ENCODE data around the gene PAX8. TPM values are rescaled to one million over a fixed set of nuclear protein-coding genes. Genes with fewer than 3 reads are reported as not detected.
"Not testable (repeated sequence)": the region's sequence is repeated elsewhere in the genome, so short reads cannot be mapped to it uniquely, and the experiment has no call there.

PAX8 gene
- total RNA-seq, 2 experiments from 2014 or later = 0.21 to 0.55 TPM

GRCh38 chr2:113309655-113310387 is 31.1 kb upstream of the PAX8 start:
- Mint-ChIP-seq H3K27me3 (ENCODE audit: low read depth) (peaks cover 42% of the 10 kb centered on the region), H3K9me3 (ENCODE audit: insufficient read depth) (no peaks in the 10 kb centered on the region), H3K27ac (no peak overlapping the region), H3K4me3 (no peak overlapping the region), H3K4me1 (ENCODE audit: low read depth) (peaks cover 3% of the 10 kb centered on the region), H3K36me3 (ENCODE audit: low read depth) (no peaks in the 10 kb centered on the region)
- ChIA-PET POLR2A (no interaction called here), CTCF (no interaction called here)
- no peak for ATAC-seq
- no peak for DNase-seq

GRCh38 chr2:113308784-113309183 is 30.1 kb upstream of the PAX8 start:
- H3K27me3 Mint-ChIP-seq (ENCODE audit: low read depth) = peaks cover 35% of the 10 kb centered on the region
- CTCF ChIA-PET; H3K9me3 Mint-ChIP-seq (ENCODE audit: insufficient read depth); H3K4me1 Mint-ChIP-seq (ENCODE audit: low read depth); H3K4me3 Mint-ChIP-seq; POLR2A ChIA-PET; DNase-seq; H3K36me3 Mint-ChIP-seq (ENCODE audit: low read depth); H3K27ac Mint-ChIP-seq; ATAC-seq: not testable (repeated sequence)

- H3K27ac Mint-ChIP-seq; DNase-seq; H3K4me3 Mint-ChIP-seq; H3K9me3 Mint-ChIP-seq (ENCODE audit: insufficient read depth); H3K36me3 Mint-ChIP-seq (ENCODE audit: low read depth); H3K4me1 Mint-ChIP-seq (ENCODE audit: low read depth); POLR2A ChIA-PET; ATAC-seq; CTCF ChIA-PET: not testable (repeated sequence)
- peaks cover 31% of the 10 kb centered on the region for H3K27me3 Mint-ChIP-seq (ENCODE audit: low read depth)
These were observed 27.5 kb upstream of the PAX8 start for GRCh38 chr2:113306207-113306606.

GRCh38 chr2:113305749-113306148 is 27.0 kb upstream of the PAX8 start:
- not testable (repeated sequence) for H3K27ac Mint-ChIP-seq, H3K4me3 Mint-ChIP-seq

GRCh38 chr2:113305146-113305545 is 26.4 kb upstream of the PAX8 start:
- no peaks in the 10 kb centered on the region for H3K9me3 Mint-ChIP-seq (ENCODE audit: insufficient read depth)
- ChIA-PET CTCF (no interaction called here), POLR2A (no interaction called here)
- no peak for ATAC-seq
- peaks cover 27% of the 10 kb centered on the region for H3K27me3 Mint-ChIP-seq (ENCODE audit: low read depth)
- H3K4me1 Mint-ChIP-seq (ENCODE audit: low read depth) = no peaks in the 10 kb centered on the region
- no peaks in the 10 kb centered on the region for H3K36me3 Mint-ChIP-seq (ENCODE audit: low read depth)
- no peak for DNase-seq
- H3K27ac Mint-ChIP-seq = no peak overlapping the region
- no peak overlapping the region for H3K4me3 Mint-ChIP-seq

More at GRCh38 chr2:113305749-113306148, 27.0 kb upstream of the PAX8 start:
- CTCF ChIA-PET; ATAC-seq; H3K9me3 Mint-ChIP-seq (ENCODE audit: insufficient read depth); H3K36me3 Mint-ChIP-seq (ENCODE audit: low read depth); POLR2A ChIA-PET; H3K4me1 Mint-ChIP-seq (ENCODE audit: low read depth); DNase-seq: not testable (repeated sequence)
- H3K27me3 Mint-ChIP-seq (ENCODE audit: low read depth) = peaks cover 27% of the 10 kb centered on the region

GRCh38 chr2:113304702-113305101 is 26.0 kb upstream of the PAX8 start:
- ChIA-PET CTCF (no interaction called here), POLR2A (no interaction called here)
- Mint-ChIP-seq H3K27me3 (ENCODE audit: low read depth) (peaks cover 27% of the 10 kb centered on the region), H3K9me3 (ENCODE audit: insufficient read depth) (no peaks in the 10 kb centered on the region), H3K36me3 (ENCODE audit: low read depth) (no peaks in the 10 kb centered on the region), H3K27ac (no peak overlapping the region), H3K4me3 (no peak overlapping the region), H3K4me1 (ENCODE audit: low read depth) (no peaks in the 10 kb centered on the region)
- ATAC-seq = no peak
- no peak for DNase-seq

- POLR2A ChIA-PET; H3K4me1 Mint-ChIP-seq (ENCODE audit: low read depth); H3K9me3 Mint-ChIP-seq (ENCODE audit: insufficient read depth); H3K27ac Mint-ChIP-seq; H3K36me3 Mint-ChIP-seq (ENCODE audit: low read depth); H3K4me3 Mint-ChIP-seq; ATAC-seq; DNase-seq: not testable (repeated sequence)
- CTCF ChIA-PET = interaction anchor here (1.1 kb wide), 1 partner anchor 69 kb away, joined by 3 read pairs; no protein-coding TSS in a partner anchor
- H3K27me3 Mint-ChIP-seq (ENCODE audit: low read depth) = peaks cover 11% of the 10 kb centered on the region
These were observed 23.7 kb upstream of the PAX8 start for GRCh38 chr2:113302216-113302980.

GRCh38 chr2:113300281-113300680 is 21.6 kb upstream of the PAX8 start:
- ATAC-seq (no peak), DNase-seq (no peak)
- ChIA-PET POLR2A (no interaction called here), CTCF (no interaction called here)
- Mint-ChIP-seq H3K27ac (no peak overlapping the region), H3K4me3 (no peak overlapping the region), H3K36me3 (ENCODE audit: low read depth) (no peaks in the 10 kb centered on the region), H3K27me3 (ENCODE audit: low read depth) (peaks cover 17% of the 10 kb centered on the region), H3K4me1 (ENCODE audit: low read depth) (peaks cover 2% of the 10 kb centered on the region), H3K9me3 (ENCODE audit: insufficient read depth) (no peaks in the 10 kb centered on the region)

GRCh38 chr2:113298176-113298575 is 19.5 kb upstream of the PAX8 start:
- Mint-ChIP-seq H3K27me3 (ENCODE audit: low read depth) (peaks cover 24% of the 10 kb centered on the region), H3K9me3 (ENCODE audit: insufficient read depth) (no peaks in the 10 kb centered on the region), H3K27ac (no peak overlapping the region), H3K4me3 (no peak overlapping the region), H3K36me3 (ENCODE audit: low read depth) (no peaks in the 10 kb centered on the region), H3K4me1 (ENCODE audit: low read depth) (peaks cover 2% of the 10 kb centered on the region)
- no peak for ATAC-seq
- ChIA-PET POLR2A (no interaction called here), CTCF (interaction anchor here (1.5 to 3.2 kb wide), 6 partner anchors 11 to 94 kb away, joined by 3 to 9 read pairs (median 4); partner anchors contain the start of gene PAX8)
- DNase-seq = no peak

GRCh38 chr2:113297590-113297989 is 18.9 kb upstream of the PAX8 start:
- H3K4me1 Mint-ChIP-seq (ENCODE audit: low read depth); H3K36me3 Mint-ChIP-seq (ENCODE audit: low read depth); H3K27ac Mint-ChIP-seq; ATAC-seq; H3K9me3 Mint-ChIP-seq (ENCODE audit: insufficient read depth); POLR2A ChIA-PET; H3K4me3 Mint-ChIP-seq: not testable (repeated sequence)
- CTCF ChIA-PET = interaction anchor here (1.2 to 3.2 kb wide), 8 partner anchors 10 to 94 kb away, joined by 3 to 9 read pairs (median 4); partner anchors contain the start of gene PAX8
- H3K27me3 Mint-ChIP-seq (ENCODE audit: low read depth) = peaks cover 30% of the 10 kb centered on the region
- DNase-seq = peak; percentile 52

GRCh38 chr2:113291191-113291590 is 12.5 kb upstream of the PAX8 start:
- Mint-ChIP-seq H3K36me3 (ENCODE audit: low read depth) (no peaks in the 10 kb centered on the region), H3K27me3 (ENCODE audit: low read depth) (peaks cover 46% of the 10 kb centered on the region), H3K27ac (no peak overlapping the region), H3K9me3 (ENCODE audit: insufficient read depth) (no peaks in the 10 kb centered on the region), H3K4me1 (ENCODE audit: low read depth) (no peaks in the 10 kb centered on the region), H3K4me3 (no peak overlapping the region)
- no peak for DNase-seq
- no peak for ATAC-seq
- ChIA-PET CTCF (no interaction called here), POLR2A (no interaction called here)

GRCh38 chr2:113288674-113289149 is 10.0 kb upstream of the PAX8 start:
- H3K27ac Mint-ChIP-seq; H3K9me3 Mint-ChIP-seq (ENCODE audit: insufficient read depth); POLR2A ChIA-PET; H3K36me3 Mint-ChIP-seq (ENCODE audit: low read depth); H3K4me1 Mint-ChIP-seq (ENCODE audit: low read depth); H3K4me3 Mint-ChIP-seq; CTCF ChIA-PET; ATAC-seq; DNase-seq: not testable (repeated sequence)
- H3K27me3 Mint-ChIP-seq (ENCODE audit: low read depth) = peaks cover 38% of the 10 kb centered on the region
